HepG2 (cell line): ENCODE measurements around the gene ZNRD2. TPM values are rescaled to one million over a fixed set of nuclear protein-coding genes. Genes with fewer than 3 reads are reported as not detected.

ENCODE experiments used
- FIP1L1 ChIP-seq: fragments of 200-400 bp; formaldehyde crosslinking; IDR thresholded peaks from 2 replicates; pipeline ENCODE4 v1.6.1; 2018; ENCODE audit warnings: low read depth, mild to moderate bottlenecking, low read length, moderate library complexity, borderline replicate concordance; ENCODE audit not compliant: insufficient read depth
- MATR3 ChIP-seq: sonication (generic); formaldehyde crosslinking; IDR thresholded peaks from 2 replicates; pipeline ENCODE4 v1.4.0; 2020; ENCODE audit warnings: missing genetic modification reagents
- PAXIP1 ChIP-seq: sonication (generic); formaldehyde crosslinking; conservative IDR thresholded peaks from 2 replicates; pipeline ENCODE4 v1.4.0; 2020; ENCODE audit warnings: mild to moderate bottlenecking, missing genetic modification reagents, moderate library complexity
- PHF5A ChIP-seq: IDR thresholded peaks from one replicate; pipeline ENCODE4 v1.6.1; 2018; ENCODE audit warnings: low read depth, missing genetic modification reagents; ENCODE audit not compliant: unreplicated experiment
- RNF219 ChIP-seq: sonication (generic); formaldehyde crosslinking; IDR thresholded peaks from 2 replicates; pipeline ENCODE4 v1.5.0; 2020; ENCODE audit warnings: mild to moderate bottlenecking, missing genetic modification reagents
- ZBTB34 ChIP-seq: sonication (generic); formaldehyde crosslinking; IDR thresholded peaks from 2 replicates; pipeline ENCODE4 v1.8.0; 2022; ENCODE audit warnings: mild to moderate bottlenecking, missing genetic modification reagents
- ZNF354B ChIP-seq: sonication (generic); formaldehyde crosslinking; IDR thresholded peaks from 2 replicates; pipeline ENCODE4 v1.8.0; 2022; ENCODE audit warnings: mild to moderate bottlenecking, missing genetic modification reagents
- ZNF562 ChIP-seq: sonication (generic); formaldehyde crosslinking; IDR thresholded peaks from 2 replicates; pipeline ENCODE4 v1.8.0; 2022; ENCODE audit warnings: missing genetic modification reagents, borderline replicate concordance
- ZNF605 ChIP-seq: sonication (generic); formaldehyde crosslinking; IDR thresholded peaks from 2 replicates; pipeline ENCODE4 v1.8.0; 2022; ENCODE audit warnings: mild to moderate bottlenecking, missing genetic modification reagents
- ZNF607 ChIP-seq: sonication (generic); formaldehyde crosslinking; IDR thresholded peaks from 2 replicates; pipeline ENCODE4 v1.5.1; 2020; ENCODE audit warnings: missing genetic modification reagents, mild to moderate bottlenecking, borderline replicate concordance
- ZNF776 ChIP-seq: sonication (generic); formaldehyde crosslinking; IDR thresholded peaks from 2 replicates; pipeline ENCODE4 v1.4.0; 2020; ENCODE audit warnings: mild to moderate bottlenecking, missing genetic modification reagents
- polyA plus RNA-seq, 8 experiments: library from polyadenylated mRNA; depleted of rRNA in 3 of 8; stranded (reverse) in 7 of 8; unstranded in 1 of 8; fragments of >200 nt; fragmentation: Illumina TruSeq in 4 of 8; extraction: Trizol in 4 of 8; gene quantifications; 2 replicates each; pipeline versions ENCODE4 v1.2.1 to v1.2.3, GENCODE V29; 2011 to 2016; ENCODE audit warnings: low read depth in 4 of 8, missing spikeins in 1 of 8, mixed read lengths in 1 of 8; ENCODE audit not compliant: insufficient read depth in 1 of 8
- total RNA-seq, 5 experiments: library from RNA; depleted of rRNA; stranded (reverse); fragments of >200 nt; fragmentation: Illumina TruSeq; extraction: Trizol; gene quantifications; 2 replicates each; pipeline ENCODE4 v1.2.3, GENCODE V29; 2016; ENCODE audit warnings: low read depth in 1 of 5

ZNRD2 gene
- total and polyA plus RNA-seq, 2 of the 13 experiments (the other 11 are each of a cell fraction or from before 2014, with no cell fraction given) = 29.2 to 34.0 TPM

- TF ChIP-seq ZBTB34 (no peak), ZNF605 (CRISPR knock-in tag) (peak; percentile 11; the same call in 1 of the 2 replicates), FIP1L1 (no peak), ZNF776 (no peak), ZNF354B (no peak), ZNF562 (CRISPR knock-in tag) (no peak), RNF219 (CRISPR knock-in tag) (no peak), PHF5A (CRISPR knock-in tag) (no peak), MATR3 (CRISPR knock-in tag) (no peak), ZNF607 (CRISPR knock-in tag) (no peak), PAXIP1 (CRISPR knock-in tag) (no peak)
Measured at GRCh38 chr11:65577756-65578109, 7.5 kb downstream of the ZNRD2 start (continued).
